K562 (cell line): ENCODE data around the gene MAST4. TPM values are rescaled to one million over a fixed set of nuclear protein-coding genes. Genes with fewer than 3 reads are reported as not detected.

ENCODE experiments used
- ATAC-seq: fragments of 200-7000 bp; cut with Tn5 transposase; 3 replicates; pipeline ENCODE4 v1.9.1; 2020; ENCODE audit warnings: moderate library complexity
- BruUV-seq: library from RNA; stranded (reverse); fragments of 400-500 nt; replicated peaks from 2 replicates; lab custom pipeline; 2021; lab: Mats Ljungman, UMichigan
- CTCF ChIA-PET: fragments of 300-600 bp; formaldehyde crosslinking; extraction: SDS; loops from one replicate; lab custom pipeline; 2021; ENCODE audit warnings: low intra/inter-chr PET ratio; lab: Yijun Ruan, JAX
- POLR2A ChIA-PET: fragments of 300-600, 350-650 bp; sonication (Branson Sonifier 250); formaldehyde crosslinking; extraction: SDS; loops from one replicate; lab custom pipeline; 2021; ENCODE audit warnings: antibody characterized with exemption, inconsistent platforms; lab: Yijun Ruan, JAX
- DNase-seq, 4 experiments: peaks; one replicate each; pipeline versions ENCODE4 v3.0.0 to v3.0.0-alpha.2; 2011 to 2018; ENCODE audit warnings: low spot score in 3 of 4, mixed read lengths in 3 of 4; ENCODE audit errors: extremely low read depth in 1 of 4
- FAIRE-seq: peaks from 2 replicates; lab custom pipeline; 2011; peaks lifted over from hg19 to GRCh38; lab: Jason Lieb, UNC
- H2AFZ ChIP-seq: 2 replicates; pipeline ENCODE4 v1.6.0; 2011; ENCODE audit warnings: low read depth, low read length, control low read depth, inconsistent platforms
- H3K27ac ChIP-seq: fragments of 200-600 bp; 3 replicates; pipeline ENCODE4 v1.8.0; 2011; ENCODE audit warnings: low read depth, mild to moderate bottlenecking, control low read depth, inconsistent platforms, low read length, moderate library complexity, mixed read lengths; ENCODE audit errors: extremely low read depth
- H3K27me3 ChIP-seq, 2 experiments: fragments of 300-600 bp in 1 of 2; 2 replicates in 1 of 2; 3 replicates in 1 of 2; pipeline versions ENCODE4 v1.6.0 to v1.8.0; 2011; ENCODE audit warnings: inconsistent platforms in 2 of 2, low read length in 2 of 2, mild to moderate bottlenecking in 1 of 2, mixed read lengths in 1 of 2, moderate library complexity in 1 of 2; ENCODE audit not compliant: control insufficient read depth in 2 of 2, insufficient read depth in 2 of 2
- H3K36me3 ChIP-seq: fragments of 300-600 bp; 3 replicates; pipeline ENCODE4 v1.8.0; 2011; ENCODE audit warnings: mild to moderate bottlenecking, low read length, inconsistent platforms; ENCODE audit not compliant: control insufficient read depth, insufficient read depth
- H3K4me1 ChIP-seq, 2 experiments: fragments of 200-600 bp in 1 of 2; replicated peaks in 1 of 2; 2 replicates in 1 of 2; 3 replicates in 1 of 2; pipeline versions ENCODE4 v1.5.1 to v1.8.0; 2011; ENCODE audit warnings: inconsistent platforms in 2 of 2, low read length in 2 of 2, mild to moderate bottlenecking in 1 of 2, mixed read lengths in 1 of 2, moderate library complexity in 1 of 2; ENCODE audit not compliant: control insufficient read depth in 2 of 2, insufficient read depth in 2 of 2
- H3K4me2 ChIP-seq: 2 replicates; pipeline ENCODE4 v1.6.1; 2011; ENCODE audit warnings: low read length, control low read depth, inconsistent platforms, mixed read lengths; ENCODE audit not compliant: insufficient read depth
- H3K4me3 ChIP-seq: fragments of 200-600 bp; sonication (generic), shearing (Covaris generic); 2 replicates; pipeline ENCODE4 v1.5.1; 2016; ENCODE audit warnings: control low read depth, inconsistent platforms
- H3K79me2 ChIP-seq: fragments of 200-600 bp; 3 replicates; pipeline ENCODE4 v1.8.0; 2011; ENCODE audit warnings: low read length, inconsistent platforms; ENCODE audit not compliant: control insufficient read depth, insufficient read depth
- H3K9ac ChIP-seq, 2 experiments: 2 replicates each; pipeline versions ENCODE4 v1.6.0 to v1.6.1; 2011; ENCODE audit warnings: low read depth in 2 of 2, low read length in 2 of 2, control low read depth in 1 of 2, inconsistent platforms in 1 of 2, mild to moderate bottlenecking in 1 of 2, mixed read lengths in 1 of 2; ENCODE audit not compliant: insufficient read depth in 1 of 2
- H3K9me1 ChIP-seq: one replicate; pipeline ENCODE4 v1.6.0; 2011; ENCODE audit warnings: inconsistent platforms, mild to moderate bottlenecking, low read length, moderate library complexity; ENCODE audit not compliant: control insufficient read depth, insufficient read depth
- H3K9me3 ChIP-seq: replicated peaks from 2 replicates; pipeline ENCODE4 v1.5.1; 2011; ENCODE audit warnings: low read depth, low read length, inconsistent platforms; ENCODE audit not compliant: control insufficient read depth, insufficient read depth
- H4K20me1 ChIP-seq: replicated peaks from 2 replicates; pipeline ENCODE4 v1.6.1; 2011; ENCODE audit warnings: low read length, inconsistent platforms, mixed read lengths; ENCODE audit not compliant: control insufficient read depth, insufficient read depth
- ASH1L ChIP-seq: fragments of 450-650 bp; IDR thresholded peaks from 2 replicates; pipeline ENCODE4 v1.6.1; 2018; ENCODE audit warnings: borderline replicate concordance, mild to moderate bottlenecking, low read depth; ENCODE audit not compliant: partially characterized antibody
- CGGBP1 ChIP-seq: fragments of 250-450 bp; sonication (Bioruptor Pico); IDR thresholded peaks from 2 replicates; pipeline ENCODE4 v1.9.0; 2021; ENCODE audit warnings: mild to moderate bottlenecking
- CHD7 ChIP-seq: fragments of 200-600 bp; sonication (generic); IDR thresholded peaks from one replicate; pipeline ENCODE4 v1.6.1; 2012; ENCODE audit warnings: mild to moderate bottlenecking, low read depth, low read length, inconsistent platforms
- GABPB2 ChIP-seq: fragments of 250-450 bp; sonication (Bioruptor Pico); conservative IDR thresholded peaks from 2 replicates; pipeline ENCODE4 v1.5.1; 2021; ENCODE audit warnings: mild to moderate bottlenecking
- GMEB1 ChIP-seq: fragments of 250-450 bp; sonication (Bioruptor Pico); IDR thresholded peaks from 2 replicates; pipeline ENCODE4 v1.4.0; 2020; ENCODE audit warnings: mild to moderate bottlenecking
- HLTF ChIP-seq: fragments of 450-650 bp; IDR thresholded peaks from 2 replicates; pipeline ENCODE4 v1.6.1; 2016
- MYNN ChIP-seq, 2 experiments: sonication (generic); formaldehyde crosslinking in 1 of 2; IDR thresholded peaks; 2 replicates each; pipeline versions ENCODE4 v1.5.0 to v1.6.1; 2016 to 2020; ENCODE audit warnings: antibody characterized with exemption in 1 of 2, missing genetic modification reagents in 1 of 2
- ZNF174 ChIP-seq: fragments of 250-450 bp; sonication (Bioruptor Pico); IDR thresholded peaks from 2 replicates; pipeline ENCODE4 v1.4.0; 2020; ENCODE audit warnings: mild to moderate bottlenecking
- ZNF696 ChIP-seq: fragments of 250-450 bp; sonication (Bioruptor Pico); conservative IDR thresholded peaks from 2 replicates; pipeline ENCODE4 v1.4.0; 2020; ENCODE audit warnings: mild to moderate bottlenecking, moderate library complexity
- WGBS: fragments of 100-300 bp; shearing (Covaris generic); methylation state at CpG from one replicate; pipeline ENCODE4 v1.1.6; 2016; ENCODE audit warnings: low coverage, mixed read lengths; ENCODE audit not compliant: insufficient coverage; ENCODE audit errors: missing lambda C conversion rate; 5-methylcytosine and 5-hydroxymethylcytosine counted together
- in situ Hi-C: fragments of 300-500 bp; cut with MboI; formaldehyde crosslinking; loops from 4 replicates; pipeline ENCODE4 v1.15.0; 2018; ENCODE audit warnings: inconsistent platforms, mixed read lengths
- intact Hi-C: fragments of 100-400 bp; cut with micrococcal nuclease; formaldehyde crosslinking; loops from 2 replicates; pipeline ENCODE4 v1.14.2; 2022
- polyA plus RNA-seq, 8 experiments: library from polyadenylated mRNA; depleted of rRNA in 4 of 8; stranded (reverse) in 5 of 8; unstranded in 3 of 8; fragments of >200 nt; fragmentation: Nextera tagmentation in 2 of 8; fragmentation: Illumina TruSeq in 1 of 8; extraction: Ambion mirVana in 2 of 8; extraction: Trizol in 1 of 8; gene quantifications; 2 replicates each; pipeline versions ENCODE4 v1.2.1 to v1.2.3, GENCODE V29; 2011 to 2014; ENCODE audit warnings: inconsistent platforms in 1 of 8, missing spikeins in 1 of 8
- total RNA-seq, 7 experiments: library from RNA; depleted of rRNA in 6 of 7; stranded (reverse); fragments of >200 nt in 6 of 7; fragmentation: Illumina TruSeq in 2 of 7; extraction: Trizol in 2 of 7; gene quantifications; 2 replicates each; pipeline versions ENCODE4 v1.2.1 to v1.2.3, GENCODE V29; 2011 to 2021; ENCODE audit warnings: low replicate concordance in 1 of 7

The MAST4 gene
- total and polyA plus RNA-seq, 9 of the 15 experiments (the other 6 are each of a cell fraction or from before 2014, with no cell fraction given) = 0.88 to 10.1 (median 5.2) TPM

GRCh38 chr5:66788556-66788955 lies 192.4 kb downstream of the MAST4 start (continued):
- no peak for TF ChIP-seq ZNF174

- Histone ChIP-seq H3K79me2 (no peaks in the 10 kb centered on the region), H3K4me3 (no peak overlapping the region), H2AFZ (no peak overlapping the region), H3K9me1 (no peaks in the 10 kb centered on the region), H3K36me3 (no peaks in the 10 kb centered on the region), H3K4me1 (no peaks in the 10 kb centered on the region), H3K27me3 (no peaks in the 10 kb centered on the region), H4K20me1 (no peaks in the 10 kb centered on the region), H3K9me3 (no peaks in the 10 kb centered on the region), H3K9ac (no peak overlapping the region), H3K27ac (no peak overlapping the region), H3K4me2 (no peak overlapping the region)
- ChIA-PET POLR2A (no interaction called here), CTCF (no interaction called here)
- FAIRE-seq (no peak), ATAC-seq (no peak), DNase-seq (no peak)
- in situ Hi-C loops (no loop called here), intact Hi-C loops (no loop called here)
- WGBS = 0% methylated on average over 3 of the region's 3 CpGs
- no TSS peak for BruUV-seq
- TF ChIP-seq CGGBP1 = no peak
- no peak for TF ChIP-seq GMEB1 (CRISPR knock-in tag)
- no peak for TF ChIP-seq HLTF
- no peak for TF ChIP-seq CHD7
- no peak for TF ChIP-seq MYNN (IDR thresholded peaks at IDR 0.05)
- TF ChIP-seq MYNN (CRISPR knock-in tag; IDR thresholded peaks at IDR 0.05) = no peak
- no peak for TF ChIP-seq ASH1L
- TF ChIP-seq ZNF696 = no peak
- no peak for TF ChIP-seq GABPB2 (CRISPR knock-in tag)
Observed at GRCh38 chr5:66789434-66789833, 193.2 kb downstream of the MAST4 start.
